PFSK-1 (cell line): ENCODE data around the gene SLC39A9.

Experiments
- FOXP2 ChIP-seq: optimal IDR thresholded peaks from 2 replicates; pipeline ENCODE3; 2011; ENCODE audit warnings: borderline replicate concordance, control low read depth, inconsistent platforms; ENCODE audit not compliant: insufficient read depth; ENCODE audit errors: extremely low read length, extremely low read depth
- POLR2AphosphoS5 ChIP-seq: IDR thresholded peaks from 2 replicates; pipeline ENCODE4 v1.6.1; 2012; ENCODE audit warnings: low read depth, mild to moderate bottlenecking, control low read depth, low read length, moderate library complexity
- SIN3A ChIP-seq: IDR thresholded peaks from 2 replicates; pipeline ENCODE4 v1.6.1; 2012; ENCODE audit warnings: mild to moderate bottlenecking, low read length, moderate library complexity, borderline replicate concordance; ENCODE audit not compliant: insufficient read depth
- TAF1 ChIP-seq: IDR thresholded peaks from 2 replicates; pipeline ENCODE4 v1.6.1; 2012; ENCODE audit warnings: low read length, control low read depth, borderline replicate concordance; ENCODE audit not compliant: insufficient read depth
- TF ChIP-seq, protein P1 (sequence below), 2 experiments: IDR thresholded peaks; 2 replicates each; pipeline versions ENCODE4 v1.6.1 to v1.8.0; 2011 to 2012; ENCODE audit warnings: low read depth in 2 of 2, low read length in 2 of 2, control low read depth in 1 of 2, inconsistent platforms in 1 of 2, mild to moderate bottlenecking in 1 of 2, moderate library complexity in 1 of 2; ENCODE audit not compliant: insufficient read depth in 1 of 2

Gene SLC39A9

GRCh38 chr14:69473260-69473659 is 74.8 kb downstream of the SLC39A9 start:
- TF ChIP-seq SIN3A (no peak), TAF1 (no peak), FOXP2 (no peak), POLR2AphosphoS5 (no peak)
- TF ChIP-seq, protein P1, sequence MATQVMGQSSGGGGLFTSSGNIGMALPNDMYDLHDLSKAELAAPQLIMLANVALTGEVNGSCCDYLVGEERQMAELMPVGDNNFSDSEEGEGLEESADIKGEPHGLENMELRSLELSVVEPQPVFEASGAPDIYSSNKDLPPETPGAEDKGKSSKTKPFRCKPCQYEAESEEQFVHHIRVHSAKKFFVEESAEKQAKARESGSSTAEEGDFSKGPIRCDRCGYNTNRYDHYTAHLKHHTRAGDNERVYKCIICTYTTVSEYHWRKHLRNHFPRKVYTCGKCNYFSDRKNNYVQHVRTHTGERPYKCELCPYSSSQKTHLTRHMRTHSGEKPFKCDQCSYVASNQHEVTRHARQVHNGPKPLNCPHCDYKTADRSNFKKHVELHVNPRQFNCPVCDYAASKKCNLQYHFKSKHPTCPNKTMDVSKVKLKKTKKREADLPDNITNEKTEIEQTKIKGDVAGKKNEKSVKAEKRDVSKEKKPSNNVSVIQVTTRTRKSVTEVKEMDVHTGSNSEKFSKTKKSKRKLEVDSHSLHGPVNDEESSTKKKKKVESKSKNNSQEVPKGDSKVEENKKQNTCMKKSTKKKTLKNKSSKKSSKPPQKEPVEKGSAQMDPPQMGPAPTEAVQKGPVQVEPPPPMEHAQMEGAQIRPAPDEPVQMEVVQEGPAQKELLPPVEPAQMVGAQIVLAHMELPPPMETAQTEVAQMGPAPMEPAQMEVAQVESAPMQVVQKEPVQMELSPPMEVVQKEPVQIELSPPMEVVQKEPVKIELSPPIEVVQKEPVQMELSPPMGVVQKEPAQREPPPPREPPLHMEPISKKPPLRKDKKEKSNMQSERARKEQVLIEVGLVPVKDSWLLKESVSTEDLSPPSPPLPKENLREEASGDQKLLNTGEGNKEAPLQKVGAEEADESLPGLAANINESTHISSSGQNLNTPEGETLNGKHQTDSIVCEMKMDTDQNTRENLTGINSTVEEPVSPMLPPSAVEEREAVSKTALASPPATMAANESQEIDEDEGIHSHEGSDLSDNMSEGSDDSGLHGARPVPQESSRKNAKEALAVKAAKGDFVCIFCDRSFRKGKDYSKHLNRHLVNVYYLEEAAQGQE (IDR thresholded peaks at IDR 0.05; ENCODE audit: insufficient read depth in 1 of 2, low read depth in 2 of 2, low read length in 2 of 2): no peak

DNA sequence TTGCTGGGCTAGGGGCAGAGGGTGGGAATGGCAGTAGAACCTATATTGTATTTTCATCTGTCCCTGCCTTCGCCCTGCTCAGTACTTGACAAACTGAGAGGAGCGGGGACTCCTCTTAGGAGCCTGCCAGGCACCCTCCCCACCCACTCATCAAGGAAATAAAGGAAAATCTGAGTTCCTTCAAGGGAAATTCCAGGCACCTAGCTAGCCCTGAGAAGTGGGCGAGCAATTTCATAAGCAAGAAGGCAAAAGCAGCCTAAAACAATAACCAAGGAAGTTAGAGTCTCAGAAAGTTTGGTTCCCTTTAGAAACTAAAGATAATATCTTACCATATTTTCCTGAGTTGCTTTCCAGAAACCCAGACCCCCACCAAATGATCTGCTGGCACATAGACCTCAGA is 75.5 kb downstream of the SLC39A9 start:
- no peak for TF ChIP-seq SIN3A
- no peak for TF ChIP-seq TAF1
- TF ChIP-seq FOXP2: no peak
- TF ChIP-seq POLR2AphosphoS5: no peak
- TF ChIP-seq, protein P1 (IDR thresholded peaks at IDR 0.05; ENCODE audit: insufficient read depth in 1 of 2, low read depth in 2 of 2, low read length in 2 of 2): no peak

- no peak for TF ChIP-seq SIN3A
- TF ChIP-seq FOXP2: no peak
- no peak for TF ChIP-seq TAF1
- TF ChIP-seq, protein P1 (IDR thresholded peaks at IDR 0.05; ENCODE audit: insufficient read depth in 1 of 2, low read depth in 2 of 2, low read length in 2 of 2): no peak
- TF ChIP-seq POLR2AphosphoS5: no peak
Measured at GRCh38 chr14:69475194-69475818, 76.8 kb downstream of the SLC39A9 start.

- TF ChIP-seq, protein P1 (IDR thresholded peaks at IDR 0.05; ENCODE audit: insufficient read depth in 1 of 2, low read depth in 2 of 2, low read length in 2 of 2): no peak
- TF ChIP-seq SIN3A (no peak), TAF1 (no peak), FOXP2 (no peak), POLR2AphosphoS5 (no peak)
Measured at GRCh38 chr14:69479696-69480095, 81.2 kb downstream of the SLC39A9 start.

DNA sequence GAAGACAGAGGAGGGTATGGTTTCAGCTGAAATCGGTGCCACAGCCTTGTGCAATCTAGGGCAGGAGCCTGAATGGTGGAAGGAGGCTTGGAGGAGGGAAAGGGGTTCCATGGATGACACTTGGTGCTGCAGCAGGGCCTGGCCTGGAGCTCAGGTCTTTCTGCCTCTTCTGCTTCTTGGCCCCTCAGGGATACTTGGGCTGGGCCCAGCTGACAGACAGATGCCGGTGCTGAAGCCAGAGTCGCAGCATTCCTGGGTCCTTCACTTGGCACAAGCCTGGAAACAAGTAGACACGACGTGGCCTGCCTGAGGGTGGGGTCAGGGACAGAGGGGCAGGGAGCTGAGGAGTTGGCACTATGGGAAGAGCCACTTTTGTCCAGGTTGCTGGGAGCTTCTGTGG is 81.6 kb downstream of the SLC39A9 start:
- TF ChIP-seq, protein P1 (IDR thresholded peaks at IDR 0.05; ENCODE audit: insufficient read depth in 1 of 2, low read depth in 2 of 2, low read length in 2 of 2): no peak
- no peak for TF ChIP-seq TAF1
- TF ChIP-seq POLR2AphosphoS5: no peak
